Esophagus squamous epithelium (tissue), 5 donors: ENCODE results near the gene GMPPB. TPM values are rescaled to one million over a fixed set of nuclear protein-coding genes. Genes with fewer than 3 reads are reported as not detected.

Experiments
- DNase-seq: peaks from one replicate; lab custom pipeline; 2025; lab: John Stamatoyannopoulos, UW
- H3K27ac ChIP-seq, 4 donors: fragments of 200-600 bp; sonication (generic); one replicate each; pipeline ENCODE4 v1.5.1; 2016 to 2019; ENCODE audit warnings: mild to moderate bottlenecking in 1 of 4
- H3K27me3 ChIP-seq, 4 donors: fragments of 200-600 bp; sonication (generic); 1 replicate in 3 of 4; 2 replicates in 1 of 4; pipeline versions ENCODE4 v1.5.1 to v1.6.0; 2017 to 2021; ENCODE audit warnings: antibody characterized with exemption in 1 of 4
- H3K36me3 ChIP-seq, 3 donors: fragments of 200-600 bp; sonication (generic); one replicate each; pipeline ENCODE4 v1.5.1; 2016 to 2019
- H3K4me1 ChIP-seq, 3 donors: fragments of 200-600 bp; sonication (generic); one replicate each; pipeline ENCODE4 v1.5.1; 2017 to 2019
- H3K4me3 ChIP-seq, 4 donors: fragments of 200-600 bp; sonication (generic); 1 replicate in 3 of 4; 2 replicates in 1 of 4; pipeline ENCODE4 v1.5.1; 2016 to 2019; ENCODE audit warnings: mild to moderate bottlenecking in 2 of 4, moderate library complexity in 1 of 4
- H3K9me3 ChIP-seq, 3 donors: fragments of 200-600 bp; sonication (generic); one replicate each; pipeline ENCODE4 v1.5.1; 2016 to 2019
- POLR2A ChIP-seq, 4 donors: fragments of 450-650 bp; IDR thresholded peaks; one replicate each; pipeline ENCODE4 v1.6.1; 2017; ENCODE audit warnings: antibody characterized with exemption in 4 of 4, mild to moderate bottlenecking in 4 of 4, moderate library complexity in 3 of 4
- WGBS, 2 donors: methylation state at CpG; one replicate each; pipeline ENCODE4 v1.1.5; 2018; 5-methylcytosine and 5-hydroxymethylcytosine counted together
- intact Hi-C: fragments of 100-400 bp; cut with DNase I; formaldehyde crosslinking; loops from one replicate; pipeline ENCODE4 v1.15.0; 2022
- small RNA-seq, 4 donors: library from RNA; depleted of rRNA; stranded (forward); fragments of <200 nt; gene quantifications; one replicate each; pipeline ENCODE3, GENCODE V24; 2016
- total RNA-seq, 4 donors: library from RNA; depleted of rRNA; stranded (reverse); fragments of >200 nt; gene quantifications; one replicate each; pipeline ENCODE4 v1.1.0, GENCODE V29; 2016
- TF ChIP-seq, protein P1 (sequence below), 6 experiments: fragments of 450-650 bp in 4 of 6; fragments of 200-600 bp in 2 of 6; sonication (generic) in 2 of 6; IDR thresholded peaks; one replicate each; pipeline ENCODE4 v1.5.1; 2016 to 2019; ENCODE audit warnings: antibody characterized with exemption in 6 of 6, mild to moderate bottlenecking in 4 of 6, moderate library complexity in 4 of 6
- donor health status: DM: yes; HTN: yes; CAD: no.

The GMPPB gene
- total RNA-seq, 4 donors from 2014 or later, result 17.7 to 49.7 (median 33.8) TPM

DNA sequence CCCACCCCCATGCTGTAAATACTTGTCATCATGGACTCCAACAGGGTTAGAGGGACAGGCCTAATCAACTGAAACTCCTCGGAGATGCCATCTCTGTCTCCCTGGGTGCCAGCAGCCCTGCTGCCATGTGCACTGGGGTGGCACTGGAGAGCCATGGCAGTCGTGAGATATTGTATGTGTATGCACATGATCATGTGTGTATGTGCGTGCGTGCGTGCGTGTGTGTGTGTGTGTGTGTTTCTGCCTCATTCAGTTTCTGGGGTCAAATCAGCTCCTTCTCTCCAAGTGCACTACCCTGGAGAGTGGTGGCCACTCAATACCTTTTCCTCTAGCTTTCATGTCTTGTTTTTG, 52.8 kb downstream of the GMPPB start:
- TF ChIP-seq, protein P1, sequence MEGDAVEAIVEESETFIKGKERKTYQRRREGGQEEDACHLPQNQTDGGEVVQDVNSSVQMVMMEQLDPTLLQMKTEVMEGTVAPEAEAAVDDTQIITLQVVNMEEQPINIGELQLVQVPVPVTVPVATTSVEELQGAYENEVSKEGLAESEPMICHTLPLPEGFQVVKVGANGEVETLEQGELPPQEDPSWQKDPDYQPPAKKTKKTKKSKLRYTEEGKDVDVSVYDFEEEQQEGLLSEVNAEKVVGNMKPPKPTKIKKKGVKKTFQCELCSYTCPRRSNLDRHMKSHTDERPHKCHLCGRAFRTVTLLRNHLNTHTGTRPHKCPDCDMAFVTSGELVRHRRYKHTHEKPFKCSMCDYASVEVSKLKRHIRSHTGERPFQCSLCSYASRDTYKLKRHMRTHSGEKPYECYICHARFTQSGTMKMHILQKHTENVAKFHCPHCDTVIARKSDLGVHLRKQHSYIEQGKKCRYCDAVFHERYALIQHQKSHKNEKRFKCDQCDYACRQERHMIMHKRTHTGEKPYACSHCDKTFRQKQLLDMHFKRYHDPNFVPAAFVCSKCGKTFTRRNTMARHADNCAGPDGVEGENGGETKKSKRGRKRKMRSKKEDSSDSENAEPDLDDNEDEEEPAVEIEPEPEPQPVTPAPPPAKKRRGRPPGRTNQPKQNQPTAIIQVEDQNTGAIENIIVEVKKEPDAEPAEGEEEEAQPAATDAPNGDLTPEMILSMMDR (IDR thresholded peaks at IDR 0.05), result no peak
- no peak for TF ChIP-seq POLR2A (IDR thresholded peaks at IDR 0.05)
- H3K36me3 ChIP-seq, result peaks cover 0 to 5% (median 1%) of the 10 kb centered on the region in 3 donors
- intact Hi-C loops, result loop anchor here (5.0 kb wide), 1 partner anchor 134 kb away; no protein-coding TSS in a partner anchor
- WGBS, 2 donors, result 57 to 71% methylated on average over 6 of the region's 6 CpGs
- DNase-seq, result no peak
- no peak overlapping the region for H3K27ac ChIP-seq
- H3K4me3 ChIP-seq, result no peak overlapping the region
- peaks cover 0 to 20% (median 0%) of the 10 kb centered on the region in 4 donors for H3K27me3 ChIP-seq
- peaks cover 18 to 40% (median 19%) of the 10 kb centered on the region in 3 donors for H3K4me1 ChIP-seq
- H3K9me3 ChIP-seq, result no peaks in the 10 kb centered on the region

Small RNA genes lying within 50 kb of the gene (small RNA-seq; reads per million reads assigned to genes)
- 0 reads per million in 4 donors for gene AMIGO3
- gene COX6CP14, result 0 reads per million in 4 donors

Other genes with a start within 250 kb of the GMPPB start
- under 1 TPM; 0.11 to 0.19 (median 0.16) TPM for gene BSN, start 169.5 kb downstream of the GMPPB start, total RNA-seq
- gene APEH, start 49.6 kb downstream of the GMPPB start, total RNA-seq, result 100 to 1,000 TPM in 1 of 4 donors, 10 to 100 TPM in 3; 60.7 to 102 (median 89.4) TPM
- gene MST1, start 34.5 kb downstream of the GMPPB start, total RNA-seq, result 10 to 100 TPM in 1 of 4 donors, 1 to 10 TPM in 3; 2.3 to 12.2 (median 2.7) TPM
- 10 to 100 TPM; 14.7 to 21.8 (median 15.8) TPM for gene RNF123, start 34.4 kb downstream of the GMPPB start, total RNA-seq
- gene AMIGO3, start 4.3 kb downstream of the GMPPB start, total RNA-seq, result 1 to 10 TPM in 2 of 4 donors, not detected in 2; 1.3 to 2.2 TPM
- 10 to 100 TPM; 23.0 to 35.1 (median 28.1) TPM for gene IP6K1, start 62.6 kb upstream of the GMPPB start, total RNA-seq
- not detected for gene CDHR4, start 75.9 kb upstream of the GMPPB start, total RNA-seq
- 10 to 100 TPM; 15.2 to 23.3 (median 19.9) TPM for gene INKA1, start 79.3 kb upstream of the GMPPB start, total RNA-seq
- 10 to 100 TPM in 3 of 4 donors, 1 to 10 TPM in 1; 8.1 to 43.3 (median 33.8) TPM for gene UBA7, start 90.0 kb upstream of the GMPPB start, total RNA-seq
- gene TRAIP, start 132.6 kb upstream of the GMPPB start, total RNA-seq, result 10 to 100 TPM in 1 of 4 donors, 1 to 10 TPM in 3; 2.3 to 10.1 (median 4.1) TPM
- under 1 TPM in 1 of 4 donors, not detected in 3; 0.19 TPM for gene CAMKV, start 146.0 kb upstream of the GMPPB start, total RNA-seq
- gene MST1R, start 179.9 kb upstream of the GMPPB start, total RNA-seq, result 10 to 100 TPM in 3 of 4 donors, 1 to 10 TPM in 1; 5.4 to 26.5 (median 14.5) TPM
- gene MON1A, start 205.9 kb upstream of the GMPPB start, total RNA-seq, result 10 to 100 TPM; 12.9 to 17.2 (median 14.1) TPM
- gene RBM6, start 216.2 kb upstream of the GMPPB start, total RNA-seq, result 10 to 100 TPM; 32.2 to 85.1 (median 42.7) TPM